Fibroblast of skin of right biceps (primary cell): ENCODE measurements around the gene CDC73.
"Not testable (repeated sequence)": the region's sequence is repeated elsewhere in the genome, so short reads cannot be mapped to it uniquely, and the experiment has no call there.

Experiments
- DNase-seq: peaks from one replicate; pipeline ENCODE4 v3.0.0-alpha.2; 2013

Gene CDC73

GRCh38 chr1:193114485-193115095 lies 7.2 kb upstream of the CDC73 start:
- no peak for DNase-seq

- DNase-seq: peak; percentile 97
Observed at GRCh38 chr1:193115629-193116227, 6.1 kb upstream of the CDC73 start.

DNA sequence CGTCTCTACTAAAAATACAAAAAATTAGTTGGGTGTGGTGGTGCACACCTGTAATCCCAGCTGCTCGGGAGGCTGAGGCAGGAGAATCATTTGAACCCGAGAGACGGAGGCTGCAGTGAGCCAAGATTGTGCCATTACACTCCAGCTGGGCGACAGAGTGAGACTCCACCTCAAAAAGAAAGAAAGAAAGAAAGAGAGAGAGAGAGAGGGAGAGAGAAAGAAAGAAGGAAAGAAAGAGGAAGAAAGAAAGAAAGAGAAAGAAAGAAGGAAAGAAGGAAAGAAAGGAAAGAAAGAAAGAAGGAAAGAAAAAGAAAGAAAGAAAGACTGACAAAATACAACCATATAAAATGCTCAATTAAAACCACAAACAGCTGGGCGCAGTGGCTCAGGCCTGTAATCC lies 4.7 kb upstream of the CDC73 start:
- DNase-seq: not testable (repeated sequence)

DNA sequence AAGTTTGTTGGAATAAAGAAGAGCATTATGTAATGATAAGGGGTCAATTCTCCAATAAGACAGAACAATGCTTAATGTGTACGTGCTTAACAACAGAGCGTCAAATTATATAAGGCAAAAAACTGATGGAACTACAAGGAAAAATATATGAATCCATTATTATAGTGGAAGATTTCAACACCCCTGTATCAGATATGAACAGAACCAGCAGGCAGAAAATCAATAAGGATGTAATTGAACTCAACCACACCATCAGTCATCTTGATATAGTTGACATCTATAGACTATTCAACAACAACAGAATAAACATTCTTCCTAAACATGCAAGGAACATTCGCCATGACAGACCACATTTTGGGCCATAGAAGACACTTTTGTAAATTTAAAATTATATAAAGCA lies 3.6 kb upstream of the CDC73 start:
- no peak for DNase-seq

DNA sequence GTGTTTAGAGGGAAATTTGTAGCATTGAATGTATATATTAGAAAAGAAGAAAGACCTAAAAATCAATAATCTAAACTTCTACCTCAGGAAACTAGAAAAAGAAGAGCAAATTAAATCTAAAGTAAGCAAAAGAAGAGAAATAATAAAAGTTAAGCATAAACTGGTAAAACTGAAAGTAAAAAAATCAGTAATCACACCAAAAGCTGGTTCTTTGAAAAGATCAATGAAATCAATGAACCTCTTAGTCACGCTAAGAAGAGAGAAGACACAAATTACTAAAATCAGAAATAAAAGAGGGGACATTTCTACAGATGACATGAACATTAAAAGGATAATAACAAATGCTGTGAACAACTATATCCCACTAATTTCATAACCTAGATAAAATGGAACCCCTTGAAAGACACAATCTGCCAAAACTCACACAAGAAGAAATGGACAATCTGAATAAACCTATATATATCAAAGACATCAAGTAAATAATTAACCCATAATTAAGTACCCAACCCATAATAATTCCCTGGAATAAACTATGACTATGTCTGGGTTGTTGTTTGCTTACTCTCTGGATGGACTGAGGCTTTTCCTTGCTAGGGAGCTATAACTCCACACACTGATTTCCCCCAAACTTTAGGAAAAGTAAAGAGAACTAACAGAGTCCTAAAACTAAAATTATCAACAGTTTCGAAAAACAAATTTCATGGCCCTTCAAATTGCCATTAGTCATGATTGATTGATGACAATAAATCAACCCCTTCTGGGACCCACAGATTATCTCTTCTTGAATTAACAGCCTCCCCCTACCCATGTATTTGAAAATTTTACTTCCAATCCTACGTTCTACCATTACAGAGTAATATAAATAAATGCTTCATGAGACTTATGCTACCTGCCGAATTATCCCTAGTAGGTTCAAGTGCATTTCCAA lies 2.8 kb upstream of the CDC73 start:
- no peak for DNase-seq

- no peak for DNase-seq
Observed at GRCh38 chr1:193120604-193121166, 1.1 kb upstream of the CDC73 start.

- no peak for DNase-seq
Observed at GRCh38 chr1:193123751-193124150, 1.9 kb downstream of the CDC73 start.

- DNase-seq: no peak
Observed at GRCh38 chr1:193125369-193125768, 3.5 kb downstream of the CDC73 start.

- DNase-seq: no peak
Observed at GRCh38 chr1:193131266-193131860, 9.5 kb downstream of the CDC73 start.

DNA sequence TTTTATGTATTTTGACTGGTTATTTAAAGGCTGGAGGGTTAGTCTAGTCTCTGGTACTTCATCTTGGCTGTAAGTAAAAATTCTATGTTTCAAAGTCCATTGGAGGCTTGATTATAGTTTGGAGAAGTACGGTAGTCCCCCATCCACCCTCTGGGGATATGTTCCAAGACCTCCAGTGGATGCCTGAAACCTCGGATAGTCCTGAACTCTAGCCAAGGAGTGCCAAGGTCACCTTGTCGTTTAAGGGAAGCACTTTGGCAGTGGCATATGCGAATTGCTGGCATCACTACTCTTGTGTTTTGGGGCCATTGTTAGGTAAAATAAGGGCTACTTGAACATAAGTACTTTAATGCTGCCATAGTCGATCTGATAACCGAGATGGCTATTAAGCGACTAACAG lies 18.4 kb downstream of the CDC73 start:
- no peak for DNase-seq

- DNase-seq: no peak
Observed at GRCh38 chr1:193141804-193142203, 20.0 kb downstream of the CDC73 start.

DNA sequence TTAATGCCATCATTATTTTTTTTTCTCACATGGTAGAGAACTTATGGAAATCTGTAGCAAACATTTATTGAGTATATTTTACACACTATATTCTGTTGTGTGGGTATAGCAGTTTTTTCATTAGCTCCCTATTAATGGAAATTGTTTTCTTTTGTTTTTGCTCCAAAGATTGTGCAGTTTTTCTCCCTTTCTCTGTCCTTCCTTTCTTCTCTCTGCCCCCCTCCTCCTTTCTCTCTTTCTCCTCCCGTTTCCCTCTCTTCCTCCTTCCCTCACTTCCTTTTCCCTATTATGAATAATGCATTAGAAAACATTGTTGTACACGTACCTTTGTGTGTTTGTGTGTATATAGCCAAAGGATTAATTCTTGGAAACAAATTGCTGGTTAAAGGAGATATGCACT lies 20.6 kb downstream of the CDC73 start:
- no peak for DNase-seq

GRCh38 chr1:193143285-193143684 lies 21.5 kb downstream of the CDC73 start:
- peak; percentile 16 for DNase-seq

- DNase-seq: no peak
Observed at GRCh38 chr1:193144361-193144938, 22.6 kb downstream of the CDC73 start.

DNA sequence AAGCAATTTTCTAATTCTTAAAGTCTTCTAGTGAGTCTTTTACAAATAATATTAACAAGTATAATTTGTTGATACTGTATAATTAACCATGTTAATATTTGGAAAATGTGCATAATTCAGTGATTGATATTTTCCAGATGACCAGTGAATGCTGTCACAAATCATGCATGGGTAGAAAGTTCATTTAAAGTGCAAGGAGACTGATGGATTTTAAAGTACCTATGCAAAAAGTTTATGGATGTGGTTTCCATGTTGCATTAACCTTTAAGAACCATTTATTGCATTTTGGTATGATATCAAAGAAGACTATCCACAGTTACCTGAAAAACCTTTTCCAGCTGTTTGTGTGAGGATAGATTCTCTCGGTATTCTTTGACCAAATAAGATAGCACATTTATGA lies 23.2 kb downstream of the CDC73 start:
- DNase-seq: no peak

GRCh38 chr1:193156117-193156821 lies 34.4 kb downstream of the CDC73 start:
- no peak for DNase-seq

DNA sequence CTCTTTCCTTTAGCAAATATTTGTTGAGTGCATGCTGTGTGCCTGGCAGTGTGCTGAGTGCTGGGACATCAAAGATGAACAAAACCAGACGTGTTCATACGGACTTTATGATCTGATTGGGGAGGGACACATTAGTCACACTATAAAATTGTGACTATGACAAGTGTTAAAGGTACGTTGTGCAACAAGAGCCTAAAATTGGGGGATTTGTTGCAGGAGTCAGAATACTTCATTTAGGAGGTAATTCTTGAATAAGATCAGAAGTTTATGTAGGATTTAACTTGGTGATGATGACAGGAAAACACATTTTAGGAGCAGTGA lies 35.0 kb downstream of the CDC73 start:
- DNase-seq: no peak

DNA sequence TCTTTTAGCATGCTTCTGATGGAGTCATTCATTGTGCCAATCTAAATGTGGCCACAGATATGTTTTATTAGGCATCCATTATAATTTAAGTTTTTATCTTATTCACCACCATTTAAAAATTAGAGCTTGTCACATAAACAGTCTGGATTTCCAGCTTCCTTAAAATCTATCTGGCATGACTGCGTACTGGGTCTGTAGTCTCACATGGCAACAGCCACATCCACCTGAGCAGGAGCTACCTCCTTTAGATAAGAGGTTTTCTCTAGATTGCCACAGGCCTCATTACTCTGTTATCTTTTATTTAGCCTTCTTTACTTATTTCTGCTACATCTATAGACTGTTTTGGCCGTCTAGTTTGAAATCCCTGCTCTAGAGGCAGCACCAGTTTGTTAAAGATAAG lies 35.5 kb downstream of the CDC73 start:
- DNase-seq: no peak

- no peak for DNase-seq
Observed at GRCh38 chr1:193176113-193176512, 54.3 kb downstream of the CDC73 start.

- DNase-seq: no peak
Observed at GRCh38 chr1:193176788-193177187, 55.0 kb downstream of the CDC73 start.

DNA sequence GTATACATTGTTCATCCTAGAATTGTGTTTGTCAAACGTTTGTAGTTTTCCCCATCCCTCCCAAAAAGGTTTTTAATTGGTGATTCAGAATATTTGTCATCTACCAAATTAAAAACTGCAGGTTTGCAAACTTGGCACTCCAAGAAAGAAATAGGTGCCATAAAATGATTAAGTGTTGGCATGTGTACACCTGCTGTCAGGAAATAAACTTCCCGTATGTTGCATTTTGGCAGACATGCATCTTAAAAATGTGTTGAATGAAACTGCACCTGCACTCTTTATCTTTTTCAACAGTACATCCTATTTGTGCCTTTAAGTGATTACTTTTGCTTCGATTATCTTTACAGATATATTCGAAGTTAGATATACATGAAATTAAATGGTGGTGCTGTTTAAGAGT lies 57.3 kb downstream of the CDC73 start:
- DNase-seq: no peak

- DNase-seq: peak; percentile 12
Observed at GRCh38 chr1:193181536-193181935, 59.7 kb downstream of the CDC73 start.
